ENCODE measurements around the gene GPR25.

The GPR25 gene

DNA sequence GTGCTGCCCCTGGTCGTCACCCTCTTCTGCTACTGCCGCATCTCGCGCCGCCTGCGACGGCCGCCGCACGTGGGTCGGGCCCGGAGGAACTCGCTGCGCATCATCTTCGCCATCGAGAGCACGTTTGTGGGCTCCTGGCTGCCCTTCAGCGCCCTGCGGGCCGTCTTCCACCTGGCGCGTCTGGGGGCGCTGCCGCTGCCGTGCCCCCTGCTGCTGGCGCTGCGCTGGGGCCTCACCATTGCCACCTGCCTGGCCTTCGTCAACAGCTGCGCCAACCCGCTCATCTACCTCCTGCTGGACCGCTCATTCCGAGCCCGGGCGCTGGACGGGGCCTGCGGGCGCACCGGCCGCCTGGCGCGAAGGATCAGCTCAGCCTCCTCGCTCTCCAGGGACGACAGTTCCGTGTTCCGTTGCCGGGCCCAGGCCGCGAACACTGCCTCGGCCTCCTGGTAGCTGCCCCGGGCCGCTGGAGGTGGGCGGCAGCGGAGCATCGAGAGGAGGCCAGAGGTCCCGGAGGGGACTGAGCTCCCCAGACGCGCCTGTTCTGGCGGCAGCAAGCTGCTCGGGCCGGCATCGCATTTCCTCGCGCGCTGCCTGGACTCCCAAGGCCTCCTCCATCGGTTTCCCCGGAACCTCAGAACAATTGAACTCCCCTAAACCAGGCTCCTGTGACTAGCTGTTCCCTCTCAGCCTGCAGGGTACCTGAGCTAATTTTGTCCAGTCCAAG, 1.1 kb downstream of the GPR25 start:
- no peak for DNase-seq

DNA sequence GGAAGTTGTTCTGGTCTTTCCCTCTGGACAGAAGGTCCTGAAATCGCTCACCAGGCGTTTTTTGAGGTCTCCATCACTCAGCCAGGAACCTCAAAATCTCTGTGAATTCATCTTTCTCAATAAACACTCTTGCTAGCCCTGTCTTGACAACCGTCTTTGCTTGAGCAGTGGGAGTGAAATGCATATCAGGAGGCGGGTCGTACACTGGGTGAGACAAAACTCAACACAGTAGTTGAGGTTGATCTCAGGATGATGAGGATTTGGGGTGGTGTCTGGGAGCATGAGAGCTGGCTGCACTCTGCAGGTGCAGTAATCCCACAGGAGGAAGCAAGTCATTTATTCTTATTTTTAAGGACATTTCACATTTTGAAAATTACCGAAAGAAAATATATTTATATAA, 1.9 kb downstream of the GPR25 start:
- no peak for DNase-seq

DNA sequence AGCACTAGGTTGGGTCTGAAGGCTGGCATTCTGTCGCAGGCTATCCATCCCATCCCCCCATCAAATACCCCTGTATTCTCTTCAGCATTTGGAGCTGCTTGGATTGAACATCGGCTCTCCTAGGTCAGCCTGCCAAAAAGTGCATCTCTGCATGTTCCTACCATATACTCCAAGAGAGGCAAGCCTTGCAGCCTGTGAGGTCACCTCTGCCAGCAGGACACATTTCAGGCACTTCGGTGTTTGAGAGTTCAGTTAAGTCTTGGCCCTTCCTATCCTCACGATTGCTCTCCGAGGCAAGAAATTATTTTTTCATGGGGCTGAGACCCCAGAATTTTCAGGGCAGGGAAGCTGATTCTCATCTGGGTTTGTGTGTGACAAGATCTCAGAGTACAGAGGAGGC, 2.6 kb downstream of the GPR25 start:
- no peak for DNase-seq

DNA sequence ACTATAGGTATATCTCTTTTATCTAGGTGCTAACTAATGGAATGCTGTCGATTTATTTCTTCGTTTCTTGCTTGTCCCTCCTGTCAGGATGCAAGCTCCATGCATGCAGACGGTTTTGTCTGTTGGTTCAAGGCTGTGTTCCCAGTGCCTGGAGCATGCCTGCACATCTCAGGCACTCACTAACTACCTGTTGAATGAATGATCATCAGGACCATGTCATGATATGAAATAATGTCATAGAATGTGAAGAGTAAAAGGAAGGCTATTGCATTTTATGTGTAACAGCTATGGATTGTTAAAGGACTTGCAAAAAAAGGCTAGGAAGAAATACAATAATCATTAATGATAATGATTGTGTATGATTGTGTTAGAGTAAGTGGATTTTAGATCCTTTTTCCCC, 4.2 kb downstream of the GPR25 start:
- DNase-seq, result no peak

DNA sequence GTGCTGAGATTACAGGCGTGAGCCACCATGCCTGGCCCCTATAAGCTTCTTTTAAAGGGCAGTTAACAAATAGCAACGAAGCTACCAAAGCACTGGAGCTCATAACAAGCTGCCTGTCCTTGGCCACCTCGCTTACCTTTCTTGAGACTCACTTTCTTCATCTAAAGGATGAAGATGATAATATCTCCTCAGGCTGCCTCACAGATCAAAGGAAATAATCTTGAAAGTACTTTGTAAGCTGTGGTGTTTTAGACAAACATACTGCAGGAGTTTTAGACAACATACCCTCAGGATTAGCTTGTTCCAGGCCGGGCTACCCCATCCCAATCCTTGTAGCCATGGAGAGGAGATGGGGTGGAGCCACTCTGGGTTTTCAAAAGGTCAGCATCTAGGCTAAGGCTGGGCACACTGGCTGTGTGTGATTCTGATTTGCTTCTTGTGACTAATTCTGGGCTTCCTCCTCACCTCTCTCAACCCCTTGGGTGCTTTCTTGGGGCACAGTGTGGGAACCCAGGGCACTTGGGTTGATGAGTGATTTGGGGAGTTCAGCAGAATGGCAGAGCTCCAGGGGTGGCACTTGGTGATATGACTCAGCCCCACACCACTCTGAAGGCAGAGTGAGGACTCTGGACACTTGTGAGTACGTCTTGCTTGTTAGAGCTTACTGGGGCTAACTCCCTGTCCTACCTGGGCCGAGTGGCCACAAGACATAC, 5.2 kb downstream of the GPR25 start:
- no peak for DNase-seq

DNA sequence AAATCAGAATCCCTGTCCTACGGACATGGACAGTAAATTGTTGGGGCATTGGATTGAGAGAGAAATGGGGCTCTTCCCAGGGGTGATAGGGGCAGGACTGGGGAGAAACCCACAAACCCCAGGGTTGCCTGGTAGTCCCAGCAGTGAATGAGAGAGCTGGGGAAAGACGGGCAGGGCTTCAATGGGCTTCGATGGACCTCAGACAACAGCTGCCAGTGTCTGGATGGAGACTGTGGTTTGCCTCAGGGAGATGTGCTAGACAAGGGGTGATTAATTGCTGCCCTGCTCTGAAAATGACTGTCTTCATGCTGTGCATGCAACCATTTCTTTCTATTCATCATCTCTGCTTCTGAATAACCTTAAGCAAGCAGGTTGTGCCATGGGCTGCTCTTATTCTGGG, 7.4 kb downstream of the GPR25 start:
- no peak for DNase-seq

DNA sequence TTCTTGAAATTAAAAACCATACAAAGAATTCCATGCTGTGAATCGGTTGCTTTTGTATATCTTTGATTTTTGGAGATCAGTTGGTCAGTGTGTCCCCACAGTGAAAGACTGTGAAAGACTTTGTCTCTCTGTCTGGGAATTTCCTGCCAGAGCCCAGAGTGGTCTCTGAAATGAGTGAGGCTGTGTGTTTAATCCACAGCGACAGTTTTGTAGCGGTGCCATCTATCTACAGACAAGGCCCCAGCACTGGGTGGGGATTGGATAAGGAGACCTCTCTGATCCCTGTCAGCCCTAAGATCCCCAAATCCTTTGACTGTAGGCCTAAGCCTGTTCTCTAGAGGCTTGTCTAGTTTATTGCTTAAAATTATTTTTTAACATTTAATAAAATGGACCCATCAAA, 10.3 kb downstream of the GPR25 start:
- no peak for DNase-seq

DNA sequence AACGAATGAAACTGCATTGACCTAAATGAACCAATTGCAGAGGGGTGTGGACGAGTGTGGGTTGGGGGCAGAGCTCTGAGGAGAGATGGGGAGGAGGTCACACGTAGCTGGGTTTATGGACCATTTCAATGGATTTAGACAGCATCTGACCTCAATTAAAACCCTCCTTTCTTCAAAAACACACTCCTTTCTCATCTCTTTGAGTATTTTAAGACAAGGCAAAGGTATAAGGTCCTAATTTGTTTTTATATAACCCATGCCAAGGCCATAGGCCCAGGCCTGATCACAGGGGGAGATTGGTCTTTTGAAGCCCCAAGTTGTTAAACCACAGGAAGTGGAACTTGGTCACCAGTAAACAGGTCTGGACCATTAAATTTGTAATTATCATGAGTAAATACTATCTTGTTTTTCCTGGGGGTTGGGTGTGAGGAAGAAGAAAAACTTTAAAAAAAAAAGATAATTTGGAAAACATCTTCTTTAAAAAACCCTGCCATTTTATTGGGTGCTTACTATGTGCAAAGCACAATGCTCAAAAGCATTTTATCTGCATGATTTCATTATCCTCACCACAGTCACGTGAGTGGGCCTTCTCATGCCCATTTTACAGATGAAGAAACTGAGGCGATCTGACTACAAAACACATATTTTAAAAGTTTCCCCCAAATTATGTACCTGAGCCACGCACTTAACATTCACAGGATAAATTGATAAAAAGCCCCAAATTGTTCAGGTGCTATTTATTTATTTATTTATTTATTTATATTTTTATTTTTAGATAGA, 13.0 kb downstream of the GPR25 start:
- no peak for DNase-seq

DNA sequence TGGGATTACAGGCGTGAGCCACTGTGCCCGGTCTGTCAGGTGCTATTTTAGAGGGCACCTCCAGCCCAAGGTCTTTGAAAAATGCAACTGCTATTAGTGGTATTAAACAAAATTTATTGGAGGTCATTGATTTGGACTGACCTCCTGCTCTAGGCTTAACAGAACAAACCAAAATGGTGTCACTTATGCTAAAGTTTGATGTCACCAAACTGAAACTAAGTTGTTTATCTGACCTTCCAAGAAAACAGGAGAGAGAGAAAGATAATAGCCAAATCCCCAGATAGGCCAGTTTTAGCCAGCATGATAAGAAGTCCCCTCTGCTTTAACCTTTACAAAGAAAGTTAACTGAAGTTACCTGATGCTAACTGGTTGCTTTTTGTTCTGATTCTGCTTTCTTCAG, 13.8 kb downstream of the GPR25 start:
- no peak for DNase-seq

DNA sequence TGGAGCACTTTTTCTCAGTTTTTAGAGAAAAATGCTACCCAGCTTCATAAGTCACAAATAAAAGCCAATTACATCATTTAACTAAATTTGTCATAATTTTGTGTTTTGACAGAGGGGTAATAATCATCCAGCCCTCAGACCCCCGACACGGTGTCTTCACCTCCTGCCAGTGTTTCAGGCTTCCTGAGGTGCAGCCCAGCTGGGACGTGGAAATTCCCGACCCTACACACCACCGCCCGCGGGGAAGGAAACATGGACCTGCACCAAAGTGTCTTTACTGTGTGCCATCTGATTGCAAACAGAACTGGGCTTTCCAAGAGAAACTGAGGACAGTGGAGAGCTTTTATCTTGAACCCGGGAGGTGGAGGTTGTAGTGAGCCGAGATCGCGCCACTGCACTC, 14.3 kb downstream of the GPR25 start:
- no peak for DNase-seq

DNA sequence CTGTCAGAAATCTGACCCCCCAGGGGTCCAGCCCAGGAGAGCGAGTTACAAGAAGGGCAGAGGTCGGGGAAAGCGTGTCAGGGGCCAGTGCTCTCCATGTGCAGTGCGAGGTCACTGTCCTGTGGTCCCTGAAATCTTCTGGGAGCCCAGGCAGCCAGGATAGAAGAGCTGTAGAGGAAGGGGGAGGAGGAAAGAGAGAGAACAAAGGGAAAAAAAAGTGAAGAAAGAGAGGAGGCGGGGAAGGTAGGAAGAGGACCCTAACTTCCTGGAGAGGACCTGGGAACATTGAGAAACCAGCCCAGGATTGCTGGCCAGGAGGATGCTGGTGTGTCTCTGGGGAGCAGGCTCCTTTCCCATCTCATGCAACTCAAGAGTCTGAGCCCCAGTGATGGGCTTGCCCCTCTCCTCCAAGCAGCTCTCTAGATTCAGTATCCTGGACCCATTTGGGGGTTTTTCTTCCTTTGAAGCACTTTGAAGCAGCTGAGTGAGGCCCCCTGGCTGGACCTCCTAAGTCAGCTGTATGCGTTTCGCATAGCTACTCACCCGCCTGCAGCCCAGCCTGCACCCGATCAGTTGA, 15.1 kb downstream of the GPR25 start:
- no peak for DNase-seq

DNA sequence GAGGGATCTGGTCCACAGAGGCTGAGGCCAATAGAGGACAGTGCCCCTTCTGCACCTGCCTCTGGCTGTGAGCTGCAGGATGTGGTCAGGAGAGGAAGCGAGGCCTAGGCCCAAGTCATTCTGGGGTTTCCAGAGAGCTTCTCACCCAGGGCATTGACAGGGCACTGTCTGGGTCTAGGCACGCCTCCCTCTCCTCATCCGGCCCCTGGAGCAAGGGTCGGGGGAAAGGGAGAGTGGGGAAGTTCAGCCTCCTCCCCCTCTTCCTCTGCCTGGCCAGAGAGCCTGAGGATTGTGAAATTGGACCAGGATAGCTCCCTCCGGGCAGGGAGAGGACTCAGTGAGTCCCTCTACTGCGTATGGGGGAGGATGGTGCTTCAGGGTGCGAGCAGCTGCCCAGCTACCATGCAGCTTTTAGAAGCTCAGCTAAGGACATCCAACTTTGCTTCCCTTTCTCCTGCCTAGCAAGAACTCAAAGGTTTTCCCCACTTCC, 15.6 kb downstream of the GPR25 start:
- DNase-seq, result no peak

DNA sequence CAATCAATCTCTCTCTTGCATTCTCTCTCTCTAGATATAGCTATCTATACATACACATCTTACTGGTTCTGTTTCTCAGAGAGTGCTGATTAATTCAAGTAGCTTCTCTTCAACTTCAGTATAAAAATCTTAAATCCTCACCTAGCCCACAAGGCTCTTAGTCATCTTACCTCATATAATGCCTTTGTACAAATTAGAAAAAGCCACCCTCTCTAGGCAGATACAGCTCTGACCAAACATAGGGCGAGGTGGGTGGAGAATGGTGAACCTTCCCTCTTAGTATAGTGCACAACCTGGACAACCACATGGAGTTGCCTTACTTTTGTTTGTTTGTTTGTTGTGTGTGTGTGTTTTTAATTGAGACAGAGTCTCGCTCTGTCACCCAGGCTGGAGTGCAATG, 16.8 kb downstream of the GPR25 start:
- DNase-seq, result no peak

DNA sequence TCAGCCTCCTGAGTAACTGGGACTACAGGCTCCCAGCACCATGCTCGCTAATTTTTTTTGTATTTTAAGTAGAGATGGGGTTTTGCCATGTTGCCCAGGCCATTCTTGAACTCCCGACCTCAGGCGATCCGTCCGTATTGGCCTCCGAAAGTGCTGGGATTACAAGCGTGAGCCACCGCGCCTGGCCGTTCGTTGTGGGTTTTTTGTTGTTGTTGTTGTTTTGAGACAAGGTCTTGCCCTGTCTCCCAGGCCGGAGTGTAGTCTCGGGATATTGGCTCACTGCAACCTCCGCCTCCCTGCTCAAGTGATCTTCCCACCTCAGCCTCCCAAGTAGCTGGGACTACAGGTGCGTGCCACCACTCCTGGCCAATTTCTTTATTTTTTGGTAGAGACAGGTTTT, 17.2 kb downstream of the GPR25 start:
- DNase-seq, result no peak

DNA sequence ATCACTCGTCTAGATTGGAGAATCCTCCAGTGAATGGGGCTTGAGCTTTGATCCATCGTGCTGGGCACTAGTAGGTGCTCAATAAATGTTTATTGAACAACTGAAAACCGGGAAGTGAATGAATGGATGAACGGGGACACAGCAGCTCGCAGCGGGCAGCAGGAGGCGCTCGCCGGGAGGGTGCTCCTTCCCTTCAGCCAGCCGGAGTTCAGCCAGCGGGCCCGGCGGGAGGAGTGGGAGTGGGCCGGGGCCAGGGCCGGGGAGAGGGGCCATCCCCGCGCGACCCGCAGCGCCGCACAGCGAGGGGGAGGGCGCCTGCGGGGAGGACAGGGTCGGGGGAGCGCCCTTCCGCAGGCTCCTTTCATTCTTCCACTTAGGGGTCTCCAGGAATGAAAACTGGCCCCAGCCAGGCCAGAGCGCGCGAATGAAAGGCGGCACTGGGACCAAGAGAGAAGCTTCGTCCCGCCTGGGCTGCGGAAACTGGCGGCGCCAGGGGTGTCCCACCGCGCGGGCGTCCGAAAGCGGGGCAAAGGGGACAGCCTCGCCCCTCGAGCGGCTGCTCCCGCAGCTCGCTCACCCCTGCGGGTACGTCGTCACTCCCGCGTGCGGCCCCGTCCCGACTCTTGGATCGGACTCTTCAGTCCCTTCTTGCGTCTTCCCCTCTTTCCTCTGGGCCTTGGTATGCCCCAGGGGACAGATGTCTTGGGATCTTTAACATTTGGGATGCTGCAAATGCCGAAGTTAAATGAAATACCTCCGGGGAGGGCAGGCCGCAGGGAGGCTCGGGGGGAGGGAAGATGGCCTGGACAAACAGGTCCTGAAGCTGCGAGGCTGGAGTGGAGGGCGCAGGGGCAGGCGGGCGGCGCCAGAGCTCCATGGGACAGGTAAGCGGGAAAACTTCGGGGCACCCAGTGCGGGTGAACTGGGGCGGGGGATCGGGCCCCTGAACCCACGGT, 18.3 kb downstream of the GPR25 start:
- peak; percentile 61 for DNase-seq

DNA sequence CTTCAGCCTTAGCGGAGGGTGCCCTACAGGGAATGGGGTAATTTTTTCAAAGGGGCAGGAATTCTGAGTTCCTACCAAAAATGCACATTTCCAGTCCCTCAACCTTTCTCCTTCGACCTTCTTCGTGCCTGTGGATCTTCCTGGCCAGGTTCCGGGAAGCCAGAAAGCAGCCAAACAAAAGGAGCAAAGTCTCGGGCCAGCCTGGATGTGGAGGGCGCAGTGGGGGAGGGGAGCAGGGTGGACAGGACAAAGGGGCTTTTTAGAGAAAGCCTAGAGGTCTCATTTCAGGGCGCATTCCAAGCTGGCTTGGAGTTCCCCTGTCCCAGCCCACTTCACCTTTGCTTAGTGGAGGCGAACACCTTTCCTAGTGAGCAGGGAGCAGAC, 19.0 kb downstream of the GPR25 start:
- DNase-seq, result no peak

DNA sequence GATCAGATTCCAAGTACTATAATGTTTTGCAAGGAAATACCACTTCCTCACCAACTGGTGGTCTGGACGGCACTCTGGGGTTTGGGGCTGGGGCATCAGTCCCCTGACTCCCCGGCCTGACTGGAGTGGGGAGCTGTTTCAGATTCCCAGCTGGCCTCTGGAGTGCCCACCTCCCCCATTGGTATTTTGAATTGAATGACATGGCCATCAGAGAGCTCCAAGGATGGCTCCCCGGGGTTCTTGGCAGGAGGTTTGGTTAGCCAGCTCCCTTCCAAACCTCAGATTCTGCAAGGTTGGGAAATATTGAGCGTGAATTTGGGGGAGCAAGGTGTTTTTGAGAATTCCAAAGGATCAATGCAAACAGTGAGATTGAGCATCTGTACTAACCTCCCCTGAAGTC, 19.8 kb downstream of the GPR25 start:
- no peak for DNase-seq

DNA sequence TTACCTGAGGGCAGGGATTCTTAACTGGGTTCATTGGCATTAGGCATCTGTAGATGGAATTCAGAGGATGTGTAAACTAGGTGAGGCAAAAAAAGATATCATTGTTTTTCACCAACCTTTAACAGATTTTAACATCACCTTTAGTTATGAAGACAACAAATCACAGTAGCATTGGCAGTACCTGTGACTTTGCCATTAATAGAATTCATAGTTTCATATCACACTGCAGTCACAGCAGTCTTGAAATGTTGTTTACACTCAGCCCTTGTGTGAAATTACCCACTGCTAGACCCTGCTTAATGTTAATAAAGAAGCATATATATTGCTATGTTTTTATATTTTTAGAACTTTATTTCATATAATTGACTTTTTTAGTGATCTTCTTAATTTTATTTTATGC, 20.2 kb downstream of the GPR25 start:
- no peak for DNase-seq

DNA sequence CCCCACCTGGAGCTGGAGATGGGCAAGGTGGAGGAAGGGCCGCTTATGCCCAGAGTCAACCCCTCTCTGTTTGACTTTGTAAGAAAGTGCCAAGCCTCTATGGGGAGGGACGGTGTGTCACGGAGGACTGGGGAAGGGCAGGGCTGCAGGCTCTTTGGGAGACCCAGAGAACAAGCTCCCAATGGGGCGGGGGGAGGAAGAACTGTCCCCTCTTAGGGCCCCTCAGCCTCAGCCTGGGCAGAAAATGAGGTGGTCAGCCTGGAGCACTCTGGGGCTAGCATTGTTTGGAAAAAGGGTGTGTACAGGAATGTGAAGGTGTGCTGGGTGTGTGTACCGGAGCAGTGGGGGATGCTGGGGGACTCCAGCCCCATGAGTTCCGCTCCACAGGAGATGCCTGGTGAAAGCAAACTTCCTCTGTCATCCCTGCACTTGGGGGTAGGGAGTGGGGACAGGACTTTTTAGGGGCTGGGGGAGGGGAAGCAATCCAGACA, 20.7 kb downstream of the GPR25 start:
- no peak for DNase-seq

DNA sequence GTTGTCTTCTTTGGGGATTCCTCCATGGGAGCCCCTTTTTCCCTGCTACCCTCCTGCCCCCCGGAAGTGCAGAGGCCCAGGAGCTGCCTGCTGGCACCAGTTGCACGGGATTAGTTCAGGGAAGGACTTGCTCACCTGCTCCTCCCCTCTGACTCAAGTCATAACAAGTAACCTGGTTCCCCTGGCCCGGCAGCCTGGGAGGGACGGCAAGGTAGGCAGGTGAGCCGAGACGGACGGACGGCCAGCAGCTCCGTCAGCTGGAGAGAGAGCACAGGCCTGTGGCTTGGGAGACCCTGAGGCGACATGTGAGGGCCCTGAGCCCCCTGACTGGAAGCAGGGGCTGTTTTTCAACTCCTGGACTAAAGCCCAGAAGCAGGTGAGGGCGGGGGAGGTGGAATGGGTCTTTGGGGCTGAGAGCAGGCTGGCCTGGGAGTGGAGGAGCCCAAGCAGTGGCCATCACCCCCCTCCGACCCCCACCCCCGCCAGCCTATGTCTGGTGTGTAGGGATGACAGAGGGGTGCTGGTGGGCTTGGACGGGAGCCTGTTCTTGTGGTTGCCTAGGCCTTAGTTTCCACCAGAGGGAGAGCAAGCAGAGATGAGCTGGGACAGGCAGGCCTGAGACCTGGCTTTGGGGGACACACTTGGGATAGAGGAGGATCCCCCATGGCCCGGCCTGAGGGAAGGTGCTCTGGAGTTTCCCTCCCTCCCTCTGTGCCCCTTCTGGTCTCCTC, 22.1 kb downstream of the GPR25 start, which contains the start of gene INAVA:
Gene INAVA (plus strand): TSS at position 189 of the 731 bp plus-strand sequence. CDS start 3,501 bp downstream, outside the sequence.
- DNase-seq, result no peak

DNA sequence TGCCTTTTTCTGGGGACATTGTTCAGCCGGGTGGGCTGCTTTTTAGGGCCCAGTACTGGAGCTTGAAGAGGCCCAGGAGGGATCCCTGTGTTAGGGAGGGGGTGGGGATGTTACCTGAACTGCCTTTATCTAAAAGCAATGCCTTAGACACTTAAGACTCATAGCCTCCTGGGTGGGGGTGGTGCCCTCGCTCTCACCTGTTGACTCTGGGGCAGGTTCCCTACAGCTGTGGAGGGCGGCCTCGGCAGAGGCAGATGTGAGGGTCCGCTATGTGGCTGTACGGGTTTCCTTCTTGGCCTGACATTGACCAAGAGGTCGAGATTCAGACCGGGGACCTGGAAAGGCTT, 22.6 kb downstream of the GPR25 start:
- no peak for DNase-seq

All from NCI-H2171 treated with DMSO at 0.1 percent for 48 hours (cell line).